ENCODE results near the gene MYLK3.
A peak's percentile ranks its signal among the peaks of the same experiment; 100 is the strongest.

Gene MYLK3

GRCh38 chr16:46753015-46753414, 4.9 kb upstream of the MYLK3 start:
- no peak for TF ChIP-seq CTCF (IDR thresholded peaks at IDR 0.05; ENCODE audit: control extremely low read depth, extremely low read depth, low read depth, missing control alignments)
- no peak for DNase-seq (ENCODE audit: extremely low spot score)
- CTCF ChIA-PET: interaction anchor here (1.6 to 3.6 kb wide), 2 partner anchors 9 to 12 kb away, joined by 6 to 12 read pairs; no protein-coding TSS in a partner anchor
- POLR2A ChIA-PET: no interaction called here

DNA sequence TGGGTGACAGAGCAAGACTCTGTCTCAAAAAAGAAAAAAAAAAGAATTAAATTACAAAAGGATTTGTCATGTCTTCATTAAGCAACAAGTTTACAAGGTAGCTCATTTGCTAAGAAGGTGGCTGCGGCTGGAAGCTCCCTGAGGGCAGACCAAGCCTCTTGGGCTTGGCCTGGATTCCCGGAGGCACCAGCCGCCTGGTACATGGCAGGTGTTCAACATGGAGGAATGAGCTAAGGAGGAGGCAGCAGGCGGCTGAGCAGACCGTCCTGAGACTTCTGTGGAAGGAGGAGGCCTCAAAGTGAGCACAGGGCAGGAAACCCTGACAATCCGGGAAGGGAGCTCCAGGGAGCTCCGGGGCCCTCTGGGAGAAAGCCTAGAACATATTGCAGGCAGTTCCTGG, 3.2 kb upstream of the MYLK3 start:
- DNase-seq (ENCODE audit: extremely low spot score): no peak
- ChIA-PET POLR2A (no interaction called here), CTCF (interaction anchor here (3.6 kb wide), 1 partner anchor 11 kb away, joined by 12 read pairs; no protein-coding TSS in a partner anchor)
- TF ChIP-seq CTCF (IDR thresholded peaks at IDR 0.05; ENCODE audit: control extremely low read depth, extremely low read depth, low read depth, missing control alignments): no peak

- CTCF ChIA-PET: no interaction called here
- peak; percentile 52 for DNase-seq (ENCODE audit: extremely low spot score)
- TF ChIP-seq CTCF (IDR thresholded peaks at IDR 0.05; ENCODE audit: control extremely low read depth, extremely low read depth, low read depth, missing control alignments): no peak
- POLR2A ChIA-PET: interaction anchor here (0.6 kb wide), 1 partner anchor 95 kb away, joined by 4 read pairs; no protein-coding TSS in a partner anchor
Measured at GRCh38 chr16:46748775-46749705, 896 bp upstream of the MYLK3 start.

DNA sequence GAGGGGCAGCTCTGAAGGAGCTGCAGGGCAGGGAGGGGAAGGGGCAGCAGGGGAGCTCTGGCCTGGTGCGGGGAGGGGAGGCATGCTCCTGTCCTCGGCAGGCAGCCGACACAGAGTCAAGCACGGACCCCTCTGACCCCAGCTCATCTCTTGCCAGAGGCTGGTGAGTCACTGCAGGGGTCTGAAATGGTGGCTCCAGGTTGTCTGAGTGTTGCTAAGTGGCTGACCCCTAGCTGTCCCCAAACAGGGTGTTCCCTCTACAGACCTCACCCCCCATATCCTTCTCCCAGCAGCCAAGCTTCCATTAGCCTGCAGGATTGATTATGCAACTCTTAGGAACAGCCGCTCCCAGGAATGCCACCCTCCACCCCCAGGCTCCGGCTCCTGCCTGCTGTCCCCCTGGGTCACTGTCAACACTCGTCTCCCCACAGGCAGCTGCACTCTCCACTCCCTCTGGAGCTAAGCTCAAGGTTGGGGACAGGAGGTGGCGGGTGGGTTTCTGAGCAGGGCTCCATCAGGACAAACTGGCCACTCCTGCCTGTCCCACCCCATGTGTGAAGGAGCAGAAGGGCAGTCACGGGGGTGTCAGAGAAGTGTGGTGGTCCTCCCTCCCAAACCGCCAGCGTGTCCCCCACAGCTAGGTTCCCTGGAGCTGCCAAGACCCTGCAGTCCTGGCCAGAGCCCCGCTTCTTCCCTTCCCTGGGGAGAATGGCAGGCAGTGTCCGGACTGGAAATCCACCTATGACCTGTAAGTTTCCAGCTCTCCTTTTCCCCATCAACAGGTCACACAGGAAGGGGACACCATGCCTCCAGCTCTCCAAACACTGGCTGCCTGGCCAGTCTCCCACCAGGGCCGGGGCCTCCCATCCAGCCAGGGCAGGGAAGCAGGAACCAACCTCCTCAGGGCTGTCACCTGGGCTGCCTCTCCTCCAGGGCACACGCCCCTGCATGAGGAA, 1.0 kb downstream of the MYLK3 start:
- no peak for DNase-seq (ENCODE audit: extremely low spot score)
- ChIA-PET CTCF (interaction anchor here (0.7 to 1.5 kb wide), 3 partner anchors 10 to 54 kb away, joined by 3 to 4 read pairs (median 3); no protein-coding TSS in a partner anchor), POLR2A (interaction anchor here (0.6 kb wide), 1 partner anchor 12 kb away, joined by 3 read pairs; no protein-coding TSS in a partner anchor)
- no peak for TF ChIP-seq CTCF (IDR thresholded peaks at IDR 0.05; ENCODE audit: control extremely low read depth, extremely low read depth, low read depth, missing control alignments)

DNA sequence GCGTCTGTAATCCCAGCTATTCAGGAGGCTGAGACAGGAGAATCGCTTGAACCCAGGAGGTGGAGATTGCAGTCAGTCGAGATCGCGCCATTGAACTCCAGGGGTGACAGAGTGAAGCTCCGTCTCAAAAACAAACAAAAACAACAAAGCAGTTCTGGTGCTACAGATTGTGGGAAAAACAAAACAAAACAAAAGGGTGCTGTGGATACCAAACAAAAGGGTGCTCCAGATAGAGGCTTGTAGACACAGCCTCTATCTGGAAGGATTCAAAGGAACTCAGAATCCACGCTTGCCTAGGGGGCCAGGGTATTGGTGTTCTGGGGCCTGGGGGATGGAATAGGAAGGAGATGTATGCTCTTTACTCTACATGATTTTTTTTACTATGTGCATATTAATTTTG, 2.5 kb downstream of the MYLK3 start:
- CTCF ChIA-PET: interaction anchor here (1.4 kb wide), 1 partner anchor 53 kb away, joined by 3 read pairs; no protein-coding TSS in a partner anchor
- no peak for DNase-seq (ENCODE audit: extremely low spot score)
- POLR2A ChIA-PET: no interaction called here
- no peak for TF ChIP-seq CTCF (IDR thresholded peaks at IDR 0.05; ENCODE audit: control extremely low read depth, extremely low read depth, low read depth, missing control alignments)

DNA sequence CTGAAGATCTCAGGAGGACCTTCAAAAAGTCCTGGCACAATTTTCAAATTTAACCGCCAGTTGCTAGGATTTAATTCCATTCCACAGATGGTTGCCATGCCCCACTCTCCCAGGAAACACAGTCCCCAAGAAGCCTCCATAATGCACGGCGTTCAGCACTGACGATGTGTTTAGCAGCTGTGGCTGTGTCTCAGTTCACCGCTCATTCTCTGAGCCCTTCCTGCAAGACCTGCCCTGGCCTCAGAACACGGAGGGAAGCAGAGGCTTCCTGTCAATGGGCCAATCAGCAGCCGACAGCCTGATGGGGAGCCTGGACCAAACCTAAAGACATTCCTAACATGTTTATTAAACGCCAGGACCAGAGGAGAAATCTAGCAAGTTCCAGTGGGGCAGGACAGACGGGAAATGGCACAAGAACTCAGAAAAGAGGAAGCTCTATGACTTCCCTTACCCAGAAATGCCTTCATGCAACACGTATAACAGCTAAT, 4.9 kb downstream of the MYLK3 start:
- TF ChIP-seq CTCF (IDR thresholded peaks at IDR 0.05; ENCODE audit: control extremely low read depth, extremely low read depth, low read depth, missing control alignments): no peak
- peak; percentile 65 for DNase-seq (ENCODE audit: extremely low spot score)
- CTCF ChIA-PET: interaction anchor here (1.0 to 1.7 kb wide), 7 partner anchors 10 to 121 kb away, joined by 3 to 6 read pairs (median 3); no protein-coding TSS in a partner anchor
- POLR2A ChIA-PET: no interaction called here
